Lung (tissue), 12 donors: ENCODE results near the gene CBFA2T2. TPM values are rescaled to one million over a fixed set of nuclear protein-coding genes. Genes with fewer than 3 reads are reported as not detected.

Source experiments
- ATAC-seq: fragments of 200-7000 bp; cut with Tn5 transposase; one replicate; pipeline ENCODE4 v1.9.1; 2020; ENCODE audit warnings: moderate number of reproducible peaks; ENCODE audit not compliant: insufficient read depth, low FRiP score
- DNase-seq, 3 donors: peaks; one replicate each; pipeline ENCODE4 v3.0.0-alpha.2; 2013 to 2017
- H3K27ac ChIP-seq, 2 donors: one replicate each; pipeline ENCODE4 v1.5.1; 2013; ENCODE audit warnings: mild to moderate bottlenecking in 2 of 2, moderate library complexity in 2 of 2, control low read depth in 1 of 2, inconsistent platforms in 1 of 2, low read depth in 1 of 2, low read length in 1 of 2
- H3K27me3 ChIP-seq, 3 donors: one replicate each; pipeline ENCODE4 v1.5.1; 2013; ENCODE audit warnings: low read length in 2 of 3; ENCODE audit not compliant: control insufficient read depth in 3 of 3, insufficient read depth in 3 of 3
- H3K36me3 ChIP-seq, 4 donors: one replicate each; pipeline ENCODE4 v1.5.1; 2013; ENCODE audit warnings: low read length in 4 of 4, mild to moderate bottlenecking in 1 of 4, moderate library complexity in 1 of 4; ENCODE audit not compliant: control insufficient read depth in 4 of 4, insufficient read depth in 4 of 4
- H3K4me1 ChIP-seq, 5 donors: one replicate each; pipeline ENCODE4 v1.5.1; 2013; ENCODE audit warnings: low read length in 5 of 5, mild to moderate bottlenecking in 2 of 5, moderate library complexity in 1 of 5; ENCODE audit not compliant: control insufficient read depth in 5 of 5, insufficient read depth in 5 of 5
- H3K4me3 ChIP-seq: one replicate; pipeline ENCODE4 v1.5.1; 2013; ENCODE audit warnings: mild to moderate bottlenecking, control low read depth, moderate library complexity
- H3K9ac ChIP-seq, 2 donors: one replicate each; pipeline ENCODE4 v1.5.1; 2013; ENCODE audit warnings: low read length in 2 of 2, control low read depth in 1 of 2; ENCODE audit not compliant: insufficient read depth in 1 of 2
- H3K9me3 ChIP-seq, 4 donors: one replicate each; pipeline ENCODE4 v1.5.1; 2013; ENCODE audit warnings: low read length in 3 of 4, mild to moderate bottlenecking in 1 of 4, moderate library complexity in 1 of 4; ENCODE audit not compliant: control insufficient read depth in 4 of 4, insufficient read depth in 3 of 4
- CTCF ChIP-seq: IDR thresholded peaks from 2 replicates; pipeline ENCODE4 v1.5.1; 2012; ENCODE audit warnings: mild to moderate bottlenecking; ENCODE audit errors: control extremely low read depth, extremely low read depth
- WGBS, 2 donors: extraction: QIAGEN DNeasy Blood & Tissue Kit; methylation state at CpG; one replicate each; pipeline ENCODE4 v1.1.7; 2013; 5-methylcytosine and 5-hydroxymethylcytosine counted together
- polyA plus RNA-seq, 2 donors: library from polyadenylated mRNA; stranded (reverse); fragments of 200-250 nt; gene quantifications; one replicate each; pipeline ENCODE4 v1.2.1, GENCODE V29; 2013
- total RNA-seq, 2 donors: library from RNA; depleted of rRNA in 1 of 2; stranded (reverse); fragments of >200 nt in 1 of 2; gene quantifications; one replicate each; pipeline ENCODE4 v1.2.1, GENCODE V29; 2014 to 2021
- donor health status: control.
- donor health status: control.
- donor health status: Bipolar disorder and iron deficiency.
- donor health status: healthy.
- donor health status: DM: yes; HTN: yes; CAD: no.

CBFA2T2 gene
- total and polyA plus RNA-seq, 4 donors: 5.1 to 19.1 (median 8.2) TPM

- WGBS, 2 donors: 39 to 53% methylated on average over 1 of the region's 1 CpG
- ATAC-seq (no peak), DNase-seq (peak in 1 of 3 donors; percentile 48)
- Histone ChIP-seq H3K27ac (no peak overlapping the region), H3K36me3 (peaks cover 0 to 3% (median 0%) of the 10 kb centered on the region in 4 donors), H3K27me3 (no peaks in the 10 kb centered on the region), H3K4me1 (peaks cover 0 to 20% (median 11%) of the 10 kb centered on the region in 5 donors), H3K9ac (no peak overlapping the region), H3K4me3 (no peak overlapping the region), H3K9me3 (no peaks in the 10 kb centered on the region)
- no peak for TF ChIP-seq CTCF
These were observed 49.2 kb downstream of the CBFA2T2 start for GRCh38 chr20:33539129-33539528.

- Histone ChIP-seq H3K9me3 (no peaks in the 10 kb centered on the region), H3K4me1 (peaks cover 0 to 23% (median 12%) of the 10 kb centered on the region in 5 donors), H3K4me3 (no peak overlapping the region), H3K27me3 (no peaks in the 10 kb centered on the region), H3K27ac (no peak overlapping the region), H3K36me3 (peaks cover 0 to 3% (median 0%) of the 10 kb centered on the region in 4 donors), H3K9ac (no peak overlapping the region)
- ATAC-seq (no peak), DNase-seq (no peak)
- TF ChIP-seq CTCF: no peak
- WGBS, 2 donors: 88 to 92% methylated on average over 4 of the region's 4 CpGs
These were observed 50.5 kb downstream of the CBFA2T2 start for GRCh38 chr20:33540427-33540826.

GRCh38 chr20:33541074-33541473, 51.2 kb downstream of the CBFA2T2 start:
- peaks cover 0 to 3% (median 0%) of the 10 kb centered on the region in 4 donors for H3K36me3 ChIP-seq
- H3K9ac ChIP-seq: no peak overlapping the region
- no peaks in the 10 kb centered on the region for H3K9me3 ChIP-seq
- H3K4me3 ChIP-seq: no peak overlapping the region
- WGBS, 2 donors: 97 to 100% methylated on average over 4 of the region's 4 CpGs
- H3K27ac ChIP-seq: no peak overlapping the region
- H3K4me1 ChIP-seq: peaks cover 0 to 23% (median 12%) of the 10 kb centered on the region in 5 donors
- H3K27me3 ChIP-seq: no peaks in the 10 kb centered on the region
- no peak for TF ChIP-seq CTCF
- ATAC-seq (no peak), DNase-seq (no peak)

- Histone ChIP-seq H3K4me1 (peaks cover 0 to 23% (median 12%) of the 10 kb centered on the region in 5 donors), H3K9ac (no peak overlapping the region), H3K27ac (no peak overlapping the region), H3K36me3 (peaks cover 0 to 3% (median 0%) of the 10 kb centered on the region in 4 donors), H3K9me3 (no peaks in the 10 kb centered on the region), H3K27me3 (no peaks in the 10 kb centered on the region), H3K4me3 (no peak overlapping the region)
- WGBS, 2 donors: 95% methylated on average over 1 of the region's 1 CpG
- DNase-seq (no peak), ATAC-seq (no peak)
- no peak for TF ChIP-seq CTCF
These were observed 51.9 kb downstream of the CBFA2T2 start for GRCh38 chr20:33541797-33542196.
